GM18519 (cell line): ENCODE data around the gene HORMAD2.
"Not testable (repeated sequence)": the region's sequence is repeated elsewhere in the genome, so short reads cannot be mapped to it uniquely, and the experiment has no call there.

Experiments used
- ATAC-seq: cut with Tn5 transposase; IDR thresholded peaks from one replicate; pipeline ENCODE4 v1.9.1; 2021; ENCODE audit warnings: mild to moderate bottlenecking, moderate library complexity; ENCODE audit not compliant: unreplicated experiment, low FRiP score

The HORMAD2 gene

GRCh38 chr22:30187094-30187493 is 106.8 kb downstream of the HORMAD2 start:
- no peak for ATAC-seq

GRCh38 chr22:30187529-30188407 is 107.5 kb downstream of the HORMAD2 start:
- no peak for ATAC-seq

GRCh38 chr22:30188911-30189310 is 108.6 kb downstream of the HORMAD2 start:
- no peak for ATAC-seq

GRCh38 chr22:30190574-30190973 is 110.3 kb downstream of the HORMAD2 start:
- ATAC-seq = no peak

GRCh38 chr22:30191040-30191701 is 110.9 kb downstream of the HORMAD2 start:
- no peak for ATAC-seq

- ATAC-seq = no peak
Observed at GRCh38 chr22:30192427-30192826, 112.2 kb downstream of the HORMAD2 start.

DNA sequence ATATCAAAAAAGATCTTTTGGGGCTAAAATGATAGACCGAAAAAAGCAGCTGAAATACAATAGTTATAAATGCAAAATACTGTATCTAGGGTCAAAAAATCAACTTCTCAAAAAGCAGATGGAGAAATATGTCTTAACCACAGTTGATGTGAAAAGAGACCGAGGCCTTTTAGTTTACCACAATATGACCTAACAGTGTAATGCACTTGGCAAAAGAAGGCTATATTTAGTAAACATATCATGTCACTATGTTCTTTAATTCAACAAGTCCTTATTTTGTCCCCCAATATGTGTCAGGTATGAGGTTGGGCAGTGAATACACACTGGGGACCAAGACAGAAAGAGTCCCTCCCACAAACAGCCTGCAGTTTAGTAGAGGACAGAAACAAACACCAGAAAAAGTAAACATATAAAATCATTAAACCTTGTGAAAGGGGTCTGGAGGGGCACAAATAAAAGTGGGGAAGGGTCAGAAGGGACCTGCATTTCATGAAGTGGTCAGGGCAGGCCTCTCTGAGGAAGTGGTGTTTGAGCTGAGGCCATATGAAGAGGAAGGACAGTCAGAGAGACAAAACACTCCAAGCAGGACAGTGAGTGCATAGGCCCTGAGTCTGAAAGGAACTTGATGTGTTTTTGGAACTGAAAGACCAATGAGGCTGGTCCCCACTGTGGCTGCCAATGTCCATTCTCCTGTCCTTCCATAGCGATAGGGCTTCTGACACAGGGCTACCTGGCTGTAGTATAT is 112.9 kb downstream of the HORMAD2 start:
- ATAC-seq = no peak

DNA sequence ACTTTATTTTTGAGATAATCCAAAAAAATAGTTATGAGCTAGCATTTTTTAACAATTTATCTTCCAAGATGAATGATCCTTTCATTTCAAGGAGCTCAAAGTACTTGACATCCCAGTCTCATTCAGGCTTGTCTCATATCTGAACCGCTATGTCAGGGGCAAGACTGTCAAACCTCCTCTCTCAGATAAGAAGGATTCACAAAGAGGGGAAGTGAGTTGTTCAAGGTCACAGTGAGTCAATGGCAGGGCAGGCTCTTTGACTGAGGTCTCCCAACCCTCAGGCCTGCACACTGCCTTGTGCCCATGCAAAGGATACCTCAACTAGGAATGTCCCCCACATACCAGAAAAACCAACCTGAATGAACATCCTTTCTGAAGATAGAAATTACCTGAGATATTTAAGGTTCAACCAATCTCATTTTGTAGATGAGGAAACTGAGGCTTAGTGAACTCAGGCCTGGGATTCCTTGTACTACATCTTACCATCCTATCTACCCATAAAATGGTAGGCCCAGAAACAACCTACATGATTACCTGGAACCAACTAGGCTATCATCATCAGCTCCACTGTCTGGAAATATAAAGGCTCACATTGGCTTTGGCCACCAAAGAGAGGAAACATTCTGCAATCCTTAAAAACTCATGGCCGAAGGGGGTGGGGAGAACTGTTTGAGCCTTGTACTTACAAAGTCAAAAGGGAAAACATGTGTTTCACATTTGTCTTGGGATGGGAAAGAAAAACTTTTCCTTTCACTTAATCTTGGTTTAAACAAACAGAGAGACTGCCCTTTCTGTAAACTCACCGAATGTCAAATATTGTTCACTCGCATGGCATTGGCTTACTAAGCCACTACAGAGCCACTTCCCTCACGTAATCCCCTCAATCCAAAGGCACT is 115.2 kb downstream of the HORMAD2 start:
- ATAC-seq = no peak

DNA sequence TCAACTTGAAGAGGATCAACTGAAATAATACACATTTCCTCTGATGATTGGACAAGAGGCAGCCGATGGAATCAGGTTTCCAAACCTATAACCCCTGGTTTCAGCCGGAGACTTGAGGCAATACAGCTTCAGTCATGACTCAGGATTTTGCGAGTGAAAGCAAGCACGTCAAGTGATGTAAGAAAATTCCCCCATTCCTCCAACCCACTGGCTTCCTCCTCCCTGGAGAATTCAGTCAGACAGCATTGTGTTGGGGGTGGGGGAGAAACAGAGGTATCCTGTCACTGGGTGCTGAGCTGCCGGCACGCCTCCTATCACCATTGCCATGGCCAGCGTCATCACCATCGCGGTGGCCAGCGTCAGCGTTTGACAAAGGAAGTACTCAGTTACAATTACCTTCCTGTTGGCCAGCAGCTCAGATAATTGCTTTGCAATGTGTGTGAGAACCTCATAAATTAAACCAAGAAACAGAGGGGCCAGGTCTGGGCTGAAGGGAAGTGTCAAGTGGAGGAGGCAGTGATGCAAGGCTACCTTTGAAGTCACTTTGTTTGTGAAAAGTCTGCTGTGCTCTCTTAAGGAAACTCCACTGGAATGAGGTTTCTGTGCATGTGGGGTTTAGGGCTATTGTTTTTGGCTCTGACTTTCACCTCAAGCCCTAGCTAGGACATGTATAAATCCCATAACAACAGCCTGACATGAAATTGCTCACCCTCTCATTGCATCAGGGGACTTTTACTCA is 116.0 kb downstream of the HORMAD2 start:
- no peak for ATAC-seq

GRCh38 chr22:30196880-30197336 is 116.6 kb downstream of the HORMAD2 start:
- ATAC-seq = no peak

- ATAC-seq = no peak
Observed at GRCh38 chr22:30197389-30197788, 117.1 kb downstream of the HORMAD2 start.

DNA sequence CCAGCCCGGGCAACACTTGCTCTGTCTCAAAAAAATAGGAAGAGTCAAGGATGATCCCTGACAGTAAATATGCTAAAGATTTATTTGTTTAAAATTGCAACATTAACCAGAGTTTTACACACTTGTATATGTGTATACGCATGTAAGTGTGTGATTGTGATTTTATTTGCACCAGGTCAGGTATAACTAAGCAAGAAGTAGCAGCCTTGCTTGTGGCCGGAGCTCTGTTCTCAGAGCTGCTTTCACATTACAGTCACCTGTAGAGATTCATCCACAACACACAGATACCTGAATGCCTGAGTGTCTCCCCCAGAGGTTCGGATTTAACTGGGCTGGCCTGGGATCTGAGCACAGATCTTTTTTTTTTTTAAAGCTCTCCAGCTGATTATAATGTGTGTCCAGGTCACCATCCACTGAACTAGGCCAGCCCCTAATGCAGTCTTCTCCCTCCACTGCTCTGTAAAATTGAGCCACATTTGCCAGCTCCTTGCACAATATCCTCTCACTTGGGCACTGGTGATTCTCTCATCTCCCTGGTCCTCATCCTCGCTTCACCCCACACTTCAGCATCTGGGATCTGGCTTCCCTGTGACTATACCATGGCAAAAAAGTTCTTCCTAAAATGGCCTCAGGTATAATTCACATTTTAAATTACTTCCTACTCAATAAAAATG is 118.0 kb downstream of the HORMAD2 start:
- no peak for ATAC-seq

DNA sequence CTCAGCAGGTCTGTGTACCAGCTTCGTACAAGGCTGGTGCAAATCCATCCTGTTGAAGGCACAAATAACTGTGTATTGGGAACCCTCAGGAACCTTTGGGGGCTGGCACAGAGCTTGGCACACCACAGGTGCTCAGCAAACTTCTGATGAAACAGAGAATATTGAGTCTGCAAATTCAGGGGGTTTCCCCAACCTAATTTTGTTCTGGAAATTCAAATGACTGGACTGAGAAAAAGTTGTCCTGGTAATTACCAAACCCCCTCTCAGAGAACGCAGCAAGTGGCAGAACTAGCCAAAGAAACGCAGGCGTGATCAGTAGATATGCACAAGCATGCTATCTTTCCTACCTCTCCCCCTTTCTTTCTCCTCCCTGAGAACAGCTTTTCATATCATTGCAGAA is 118.7 kb downstream of the HORMAD2 start:
- ATAC-seq = no peak

DNA sequence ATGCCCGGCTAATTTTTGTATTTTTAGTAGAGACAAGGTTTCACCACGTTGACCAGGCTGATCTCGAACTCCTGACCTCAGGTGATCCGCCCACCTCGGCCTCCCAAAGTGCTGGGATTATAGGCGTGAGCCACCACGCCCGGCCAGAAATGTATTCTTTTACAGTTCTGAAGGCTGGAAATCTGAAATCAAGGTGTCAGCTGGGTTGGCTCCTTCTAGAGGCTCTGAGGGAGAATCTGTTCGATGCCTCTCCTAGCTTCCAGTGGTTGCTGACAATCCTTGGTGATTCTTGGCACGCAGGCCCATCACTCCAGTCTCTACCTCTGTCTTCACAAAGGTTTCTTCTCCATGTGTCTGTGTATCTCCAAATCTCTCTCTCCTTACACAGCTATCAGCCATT is 120.6 kb downstream of the HORMAD2 start:
- ATAC-seq = not testable (repeated sequence)

- no peak for ATAC-seq
Observed at GRCh38 chr22:30201945-30202344, 121.7 kb downstream of the HORMAD2 start.

- ATAC-seq = no peak
Observed at GRCh38 chr22:30202531-30203006, 122.3 kb downstream of the HORMAD2 start.

GRCh38 chr22:30204015-30204741 is 123.9 kb downstream of the HORMAD2 start:
- ATAC-seq = no peak

DNA sequence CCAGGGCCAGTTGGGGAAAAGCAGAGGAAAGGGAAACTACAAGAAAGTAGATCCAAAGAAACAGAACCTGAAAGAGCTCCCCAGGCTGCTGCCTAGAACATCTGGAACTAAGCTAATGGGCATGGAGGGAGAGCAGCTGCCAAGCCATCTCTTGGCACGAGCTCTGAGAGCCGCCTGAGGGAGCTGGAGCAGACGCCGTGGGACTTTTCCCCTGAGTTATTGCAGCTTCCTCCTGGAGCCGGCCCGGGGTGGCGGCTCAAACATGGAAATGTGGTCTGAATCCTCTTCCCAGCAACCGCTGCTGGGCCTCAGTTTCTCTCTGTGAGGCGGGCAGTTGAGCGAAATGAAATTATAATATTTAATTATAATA is 124.5 kb downstream of the HORMAD2 start:
- no peak for ATAC-seq
